Left lung (tissue), 14 donors: Measurements from ENCODE around the gene DHX15. TPM values are rescaled to one million over a fixed set of nuclear protein-coding genes. Genes with fewer than 3 reads are reported as not detected.

Experiments
- ATAC-seq: fragments of 200-7000 bp; cut with Tn5 transposase; one replicate; pipeline ENCODE4 v1.9.1; 2020; ENCODE audit warnings: moderate library complexity
- DNase-seq, 4 donors: peaks; one replicate each; pipeline ENCODE4 v3.0.0-alpha.2; 2013 to 2020
- H3K27ac ChIP-seq, 2 donors: fragments of 200-600 bp; sonication (generic) in 1 of 2; one replicate each; pipeline versions ENCODE4 v1.5.0 to v1.8.0; 2020 to 2021
- H3K27me3 ChIP-seq, 2 donors: fragments of 200-600 bp; sonication (generic) in 1 of 2; one replicate each; pipeline versions ENCODE4 v1.5.0 to v1.8.0; 2020 to 2021
- H3K36me3 ChIP-seq, 2 donors: fragments of 200-600 bp; sonication (generic) in 1 of 2; one replicate each; pipeline versions ENCODE4 v1.5.0 to v1.8.0; 2020 to 2021
- H3K4me1 ChIP-seq, 2 donors: fragments of 200-600 bp; one replicate each; pipeline ENCODE4 v1.8.0; 2021
- H3K4me3 ChIP-seq, 2 donors: fragments of 200-600 bp; sonication (generic) in 1 of 2; one replicate each; pipeline versions ENCODE4 v1.5.0 to v1.8.0; 2020 to 2021; ENCODE audit warnings: mild to moderate bottlenecking in 1 of 2
- H3K9me3 ChIP-seq, 2 donors: fragments of 200-600 bp; sonication (generic) in 1 of 2; one replicate each; pipeline versions ENCODE4 v1.5.0 to v1.8.0; 2020 to 2021
- intact Hi-C, 2 donors: fragments of 100-400 bp; cut with DNase I; formaldehyde crosslinking; loops; one replicate each; pipeline versions ENCODE4 v1.11.2 to v1.14.2; 2022
- long read RNA-seq, 12 donors: library from polyadenylated mRNA in 2 of 12; unstranded in 2 of 12; transcript quantifications; one replicate each; pipeline ENCODE4 v2.0.0 and lab custom pipeline, GENCODE V29; 2019 to 2026
- polyA plus RNA-seq, 6 donors: library from polyadenylated mRNA; unstranded; fragments of 120-200 nt; gene quantifications; one replicate each; pipeline ENCODE4 v1.2.1, GENCODE V29; 2013; ENCODE audit not compliant: insufficient read length in 6 of 6
- total RNA-seq, 2 donors: library from RNA; stranded (reverse); fragmentation: NEBNext Ultra II Directional; extraction: Animal tissue kit (Norgen Biotek cat#: 25700); gene quantifications; one replicate each; pipeline ENCODE4 v1.2.1, GENCODE V29; 2021
- TF ChIP-seq, protein P1 (sequence below), 2 donors: fragments of 200-600 bp; sonication (generic) in 1 of 2; IDR thresholded peaks; one replicate each; pipeline versions ENCODE4 v1.5.0 to v1.8.0; 2021; ENCODE audit warnings: antibody characterized with exemption in 2 of 2
- donor health status: DM: no; HTN: yes; CAD: no.
- donor health status: DM: no; HTN: no; CAD: no.

Gene DHX15
- total RNA-seq (100 to 1,000 TPM in 1 of 2 donors, 10 to 100 TPM in 1; 89.8 to 128 TPM), polyA plus RNA-seq (100 to 1,000 TPM; 216 to 257 (median 219) TPM)
- long read RNA-seq, donor 1, transcript DHX15-204 (4 exons, 3,028 nt): minor isoform, 14 of 121 reads
- long read RNA-seq, donor 1, transcript DHX15-201 (14 exons, 2,994 nt): major isoform, 16 of 121 reads
- long read RNA-seq, donor 1, transcript DHX15-208 (3 exons, 2,071 nt): minor isoform, 6 of 121 reads
- long read RNA-seq, donor 1, partial matches to known transcripts: 81 of 121 reads
- long read RNA-seq, donor 1, other reads (novel, unspliced or antisense): 0 of 121 reads
- long read RNA-seq, donor 2, transcript DHX15-201 (14 exons, 2,994 nt): major isoform, 28 of 129 reads
- long read RNA-seq, donor 2, transcript DHX15-208 (3 exons, 2,071 nt): minor isoform, 5 of 129 reads
- long read RNA-seq, donor 2, transcript DHX15-209 (2 exons, 1,848 nt): minor isoform, 13 of 129 reads
- long read RNA-seq, donor 2, transcript DHX15-204 (4 exons, 3,028 nt): minor isoform, 13 of 129 reads
- long read RNA-seq, donor 2, partial matches to known transcripts: 70 of 129 reads
- long read RNA-seq, donor 2, other reads (novel, unspliced or antisense): 0 of 129 reads
- long read RNA-seq, donor 3, transcript DHX15-208 (3 exons, 2,071 nt): minor isoform, 8 of 84 reads
- long read RNA-seq, donor 3, transcript DHX15-204 (4 exons, 3,028 nt): minor isoform, 7 of 84 reads
- long read RNA-seq, donor 3, transcript DHX15-201 (14 exons, 2,994 nt): major isoform, 31 of 84 reads
- long read RNA-seq, donor 3, partial matches to known transcripts: 36 of 84 reads
- long read RNA-seq, donor 3, other reads (novel, unspliced or antisense): 0 of 84 reads
- long read RNA-seq, donor 4, transcript DHX15-201 (14 exons, 2,994 nt): major isoform, 7 of 14 reads
- long read RNA-seq, donor 4, partial matches to known transcripts: 7 of 14 reads
- long read RNA-seq, donor 4, other reads (novel, unspliced or antisense): 0 of 14 reads
- long read RNA-seq, donor 5, transcript DHX15-204 (4 exons, 3,028 nt): minor isoform, 10 of 84 reads
- long read RNA-seq, donor 5, transcript DHX15-208 (3 exons, 2,071 nt): minor isoform, 9 of 84 reads
- long read RNA-seq, donor 5, transcript DHX15-201 (14 exons, 2,994 nt): major isoform, 20 of 84 reads
- long read RNA-seq, donor 5, transcript DHX15-209 (2 exons, 1,848 nt): minor isoform, 8 of 84 reads
- long read RNA-seq, donor 5, partial matches to known transcripts: 37 of 84 reads
- long read RNA-seq, donor 5, other reads (novel, unspliced or antisense): 0 of 84 reads
- long read RNA-seq, donor 6, transcript DHX15-201 (14 exons, 2,994 nt): major isoform, 27 of 101 reads
- long read RNA-seq, donor 6, transcript DHX15-204 (4 exons, 3,028 nt): minor isoform, 12 of 101 reads
- long read RNA-seq, donor 6, transcript DHX15-209 (2 exons, 1,848 nt): minor isoform, 10 of 101 reads
- long read RNA-seq, donor 6, partial matches to known transcripts: 49 of 101 reads
- long read RNA-seq, donor 6, other reads (novel, unspliced or antisense): 0 of 101 reads
- long read RNA-seq, donor 7, transcript DHX15-204 (4 exons, 3,028 nt): minor isoform, 7 of 34 reads
- long read RNA-seq, donor 7, transcript DHX15-201 (14 exons, 2,994 nt): major isoform, 13 of 34 reads
- long read RNA-seq, donor 7, partial matches to known transcripts: 10 of 34 reads
- long read RNA-seq, donor 7, other reads (novel, unspliced or antisense): 0 of 34 reads
- long read RNA-seq, donor 8, transcript DHX15-204 (4 exons, 3,028 nt): major isoform, 7 of 42 reads
- long read RNA-seq, donor 8, transcript DHX15-208 (3 exons, 2,071 nt): minor isoform, 5 of 42 reads
- long read RNA-seq, donor 8, transcript DHX15-209 (2 exons, 1,848 nt): minor isoform, 6 of 42 reads
- long read RNA-seq, donor 8, transcript DHX15-201 (14 exons, 2,994 nt): major isoform, 7 of 42 reads
- long read RNA-seq, donor 8, partial matches to known transcripts: 17 of 42 reads
- long read RNA-seq, donor 8, other reads (novel, unspliced or antisense): 0 of 42 reads
- long read RNA-seq, donor 9: 0 reads
- long read RNA-seq, donor 10, partial matches to known transcripts: 1 of 3 reads
- long read RNA-seq, donor 10, other reads (novel, unspliced or antisense): 0 of 3 reads
- long read RNA-seq, donor 11, transcript DHX15-208 (3 exons, 2,071 nt): minor isoform, 8 of 54 reads
- long read RNA-seq, donor 11, transcript DHX15-201 (14 exons, 2,994 nt): major isoform, 18 of 54 reads
- long read RNA-seq, donor 11, transcript DHX15-204 (4 exons, 3,028 nt): minor isoform, 10 of 54 reads
- long read RNA-seq, donor 11, partial matches to known transcripts: 14 of 54 reads
- long read RNA-seq, donor 11, other reads (novel, unspliced or antisense): 0 of 54 reads
- long read RNA-seq, donor 12, transcript DHX15-204 (4 exons, 3,028 nt): major isoform, 17 of 71 reads
- long read RNA-seq, donor 12, transcript DHX15-201 (14 exons, 2,994 nt): minor isoform, 15 of 71 reads
- long read RNA-seq, donor 12, transcript DHX15-209 (2 exons, 1,848 nt): minor isoform, 9 of 71 reads
- long read RNA-seq, donor 12, partial matches to known transcripts: 29 of 71 reads
- long read RNA-seq, donor 12, other reads (novel, unspliced or antisense): 0 of 71 reads

- DNase-seq (peak; percentile 94 to 99 (median 97)), ATAC-seq (peak; percentile 96)
- H3K4me3 ChIP-seq: peak within 1 kb of the TSS; percentile 76 to 86
- H3K4me1 ChIP-seq: peaks cover 10 to 43% of the 10 kb centered on the region in 2 donors
- no peaks in the 10 kb centered on the region for H3K27me3 ChIP-seq
- H3K9me3 ChIP-seq: peaks cover 0 to under 1% of the 10 kb centered on the region in 2 donors
- intact Hi-C loops: no loop called here
- H3K36me3 ChIP-seq: peaks cover 0 to 7% of the 10 kb centered on the region in 2 donors
- TF ChIP-seq, protein P1, sequence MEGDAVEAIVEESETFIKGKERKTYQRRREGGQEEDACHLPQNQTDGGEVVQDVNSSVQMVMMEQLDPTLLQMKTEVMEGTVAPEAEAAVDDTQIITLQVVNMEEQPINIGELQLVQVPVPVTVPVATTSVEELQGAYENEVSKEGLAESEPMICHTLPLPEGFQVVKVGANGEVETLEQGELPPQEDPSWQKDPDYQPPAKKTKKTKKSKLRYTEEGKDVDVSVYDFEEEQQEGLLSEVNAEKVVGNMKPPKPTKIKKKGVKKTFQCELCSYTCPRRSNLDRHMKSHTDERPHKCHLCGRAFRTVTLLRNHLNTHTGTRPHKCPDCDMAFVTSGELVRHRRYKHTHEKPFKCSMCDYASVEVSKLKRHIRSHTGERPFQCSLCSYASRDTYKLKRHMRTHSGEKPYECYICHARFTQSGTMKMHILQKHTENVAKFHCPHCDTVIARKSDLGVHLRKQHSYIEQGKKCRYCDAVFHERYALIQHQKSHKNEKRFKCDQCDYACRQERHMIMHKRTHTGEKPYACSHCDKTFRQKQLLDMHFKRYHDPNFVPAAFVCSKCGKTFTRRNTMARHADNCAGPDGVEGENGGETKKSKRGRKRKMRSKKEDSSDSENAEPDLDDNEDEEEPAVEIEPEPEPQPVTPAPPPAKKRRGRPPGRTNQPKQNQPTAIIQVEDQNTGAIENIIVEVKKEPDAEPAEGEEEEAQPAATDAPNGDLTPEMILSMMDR (IDR thresholded peaks at IDR 0.05): no peak
- peak within 1 kb of the TSS; percentile 88 to 96 for H3K27ac ChIP-seq
Measured at GRCh38 chr4:24584211-24584850, at the start of gene DHX15. DHX15 (minus strand) TSS chr4:24584554; CDS start chr4:24584393, 161 bp downstream.

DNA sequence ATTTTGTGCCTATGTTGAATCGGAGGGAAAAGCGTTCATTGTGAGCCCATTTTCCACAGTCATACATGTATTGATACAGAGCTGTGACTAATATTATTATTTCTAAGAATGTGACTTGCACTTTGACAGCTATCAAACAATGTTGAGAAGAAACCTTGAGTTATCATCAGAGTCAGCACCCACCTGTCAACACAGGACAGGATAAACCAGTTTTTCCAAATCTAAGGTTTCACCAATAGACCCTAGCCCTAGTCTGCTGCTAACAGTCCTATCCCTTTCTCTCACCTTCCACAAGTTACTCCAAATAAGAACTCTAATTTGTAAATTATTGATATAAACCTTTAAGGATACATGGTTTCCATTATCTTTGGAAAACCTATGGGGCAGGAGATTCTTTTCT is 47.7 kb upstream of the DHX15 start:
- ATAC-seq (no peak), DNase-seq (no peak)
- no peak overlapping the region for H3K27ac ChIP-seq
- H3K4me1 ChIP-seq: no peaks in the 10 kb centered on the region
- H3K36me3 ChIP-seq: no peaks in the 10 kb centered on the region
- intact Hi-C loops: no loop called here
- no peaks in the 10 kb centered on the region for H3K9me3 ChIP-seq
- H3K27me3 ChIP-seq: no peaks in the 10 kb centered on the region
- TF ChIP-seq, protein P1 (IDR thresholded peaks at IDR 0.05): no peak
- no peak overlapping the region for H3K4me3 ChIP-seq

DNA sequence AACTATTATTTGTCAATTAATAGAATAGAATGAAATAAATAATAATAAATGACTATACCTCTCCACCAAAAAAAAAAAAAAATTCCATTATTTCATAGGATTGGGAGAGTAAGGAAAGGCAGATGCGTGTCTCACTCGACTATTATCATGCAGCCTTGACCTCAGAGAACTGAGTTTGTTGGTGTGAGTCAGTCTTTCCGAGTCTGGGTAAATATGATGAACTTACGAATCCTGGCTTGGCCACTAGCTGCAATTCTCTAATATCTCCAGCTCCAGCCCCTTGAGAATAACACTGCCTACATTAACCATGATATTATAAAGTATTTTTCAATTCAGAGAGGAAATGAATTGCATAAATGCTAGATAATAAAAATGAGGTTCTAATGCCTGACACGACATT is 46.6 kb upstream of the DHX15 start:
- Histone ChIP-seq H3K9me3 (no peaks in the 10 kb centered on the region), H3K27me3 (no peaks in the 10 kb centered on the region), H3K36me3 (no peaks in the 10 kb centered on the region), H3K27ac (no peak overlapping the region), H3K4me3 (no peak overlapping the region), H3K4me1 (no peaks in the 10 kb centered on the region)
- TF ChIP-seq, protein P1 (IDR thresholded peaks at IDR 0.05): no peak
- intact Hi-C loops: no loop called here
- ATAC-seq: no peak
- no peak for DNase-seq
